Midbrain (tissue), 1 donor: ENCODE data around the gene CBLL1.

Experiments
- DNase-seq: peaks from one replicate; lab custom pipeline; 2025; lab: John Stamatoyannopoulos, UW

CBLL1 gene, protein sequence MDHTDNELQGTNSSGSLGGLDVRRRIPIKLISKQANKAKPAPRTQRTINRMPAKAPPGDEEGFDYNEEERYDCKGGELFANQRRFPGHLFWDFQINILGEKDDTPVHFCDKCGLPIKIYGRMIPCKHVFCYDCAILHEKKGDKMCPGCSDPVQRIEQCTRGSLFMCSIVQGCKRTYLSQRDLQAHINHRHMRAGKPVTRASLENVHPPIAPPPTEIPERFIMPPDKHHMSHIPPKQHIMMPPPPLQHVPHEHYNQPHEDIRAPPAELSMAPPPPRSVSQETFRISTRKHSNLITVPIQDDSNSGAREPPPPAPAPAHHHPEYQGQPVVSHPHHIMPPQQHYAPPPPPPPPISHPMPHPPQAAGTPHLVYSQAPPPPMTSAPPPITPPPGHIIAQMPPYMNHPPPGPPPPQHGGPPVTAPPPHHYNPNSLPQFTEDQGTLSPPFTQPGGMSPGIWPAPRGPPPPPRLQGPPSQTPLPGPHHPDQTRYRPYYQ

DNA sequence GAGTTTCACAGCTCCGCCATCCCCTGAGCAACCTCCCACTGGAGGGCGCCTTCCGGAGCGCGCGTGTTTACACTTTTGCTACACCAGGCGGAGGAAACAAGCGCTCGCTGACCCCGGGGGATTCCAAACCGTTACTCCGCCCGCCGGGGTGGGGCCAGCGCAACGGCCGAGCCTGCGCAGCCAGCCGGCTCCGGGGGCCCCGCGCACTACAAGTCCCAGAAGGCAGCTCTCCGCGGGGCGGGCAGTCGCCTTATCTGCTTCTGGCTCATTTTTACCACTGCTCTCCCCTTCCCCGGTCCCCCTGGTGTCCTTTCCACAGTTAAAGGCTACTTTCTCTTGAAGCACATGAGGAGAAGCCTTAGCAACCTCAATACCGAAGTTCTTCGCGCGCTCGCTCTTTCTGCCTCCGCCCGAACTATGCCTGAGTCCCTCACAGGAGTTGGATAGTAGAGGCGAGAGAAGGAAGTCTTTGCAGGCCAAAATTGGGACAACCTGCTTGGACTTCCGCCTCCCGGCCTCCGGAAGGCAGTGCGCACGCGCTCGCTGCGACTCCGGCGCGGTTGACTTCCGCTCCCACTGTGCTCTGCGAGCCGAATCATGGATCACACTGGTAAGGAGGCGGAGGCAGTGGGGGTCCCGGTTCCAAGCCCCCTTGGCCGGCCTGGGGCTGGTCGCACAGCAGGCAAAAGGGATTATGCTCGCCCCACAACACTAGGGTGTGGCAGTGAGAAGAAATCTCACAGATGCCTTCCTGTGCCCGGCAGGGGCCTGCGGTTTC is at the start of gene CBLL1:
Gene CBLL1, plus strand, starts transcription at position 576 of the 778 bp plus-strand sequence. Its CDS starts 22 bp downstream, at position 598.
- peak; percentile 96 for DNase-seq

DNA sequence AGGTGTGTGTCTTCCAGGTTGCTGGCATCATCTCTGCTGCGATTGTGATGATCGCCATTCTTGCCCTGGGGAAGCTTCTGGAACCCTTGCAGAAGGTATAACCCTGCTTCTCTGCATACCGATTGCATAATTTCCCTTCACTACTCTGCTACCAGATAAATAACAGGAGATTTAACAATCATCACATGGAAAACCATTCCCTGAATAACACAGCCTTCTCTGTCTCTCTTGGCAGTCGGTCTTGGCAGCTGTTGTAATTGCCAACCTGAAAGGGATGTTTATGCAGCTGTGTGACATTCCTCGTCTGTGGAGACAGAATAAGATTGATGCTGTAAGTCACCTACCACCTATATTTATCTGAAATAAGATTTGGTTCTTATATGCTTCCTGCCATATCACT is 49.6 kb upstream of the CBLL1 start:
- peak; percentile 28 for DNase-seq

DNA sequence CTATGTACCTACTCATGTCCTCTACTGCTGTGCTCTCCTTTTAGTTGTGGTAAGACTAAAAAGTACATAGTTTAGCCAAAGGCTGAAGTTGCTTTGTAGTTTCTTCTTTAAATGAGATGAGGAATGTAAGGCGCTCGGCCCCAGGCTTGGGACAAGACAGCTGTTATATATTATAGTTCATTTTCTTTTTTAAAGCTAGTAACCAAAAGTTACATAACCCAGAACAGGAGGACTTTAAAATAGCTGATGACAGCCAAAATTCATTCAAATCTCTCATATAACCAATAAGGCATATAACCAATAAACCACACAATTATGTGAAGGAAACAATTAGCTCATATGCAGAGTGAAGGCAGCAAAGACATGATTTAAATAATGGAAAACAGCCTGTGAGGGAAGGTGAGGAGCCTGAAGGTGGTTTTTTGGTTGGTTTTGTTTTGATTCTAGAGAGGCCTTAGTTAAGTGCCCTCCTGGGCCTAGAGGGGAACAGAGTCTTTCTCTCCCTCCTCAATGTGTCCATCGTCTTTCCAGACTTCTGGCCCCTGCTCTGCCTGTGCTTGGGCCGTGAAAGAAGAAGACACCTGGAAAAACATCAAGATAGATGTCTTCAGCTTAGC is 47.5 kb upstream of the CBLL1 start:
- DNase-seq = no peak

DNA sequence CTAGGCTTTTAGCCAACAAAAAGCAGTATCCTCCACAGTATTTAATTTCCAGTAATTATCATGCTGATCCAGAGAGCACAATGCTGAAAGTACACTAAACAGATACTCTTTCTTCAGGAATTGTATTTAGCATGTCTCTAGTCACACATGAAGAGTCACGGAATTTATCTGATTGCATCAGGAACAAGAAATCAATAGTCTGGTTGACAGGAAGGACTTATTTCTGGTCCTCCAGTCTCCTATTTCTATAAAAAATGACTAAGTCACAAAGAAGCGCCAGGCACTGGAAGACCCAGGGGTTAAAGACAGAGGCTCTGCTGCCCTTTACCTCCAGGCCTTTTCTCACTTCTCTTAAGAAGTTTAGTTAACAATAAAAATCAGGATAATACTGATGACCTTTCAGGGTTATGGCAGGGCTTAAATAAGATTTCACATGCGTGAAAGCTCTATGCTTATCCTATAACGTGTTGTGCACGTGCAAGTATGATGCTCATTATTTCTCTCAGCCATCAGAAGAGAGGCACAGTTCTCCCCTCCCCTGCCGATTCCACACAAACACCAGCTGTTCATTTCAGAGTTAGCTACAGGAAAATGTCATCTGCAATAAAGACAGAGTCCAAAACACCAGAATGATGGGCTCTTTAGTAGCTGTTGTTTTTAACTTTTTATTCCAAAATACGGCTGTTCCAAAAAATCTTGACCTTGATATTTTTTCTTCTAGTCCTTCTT is 46.5 kb upstream of the CBLL1 start:
- no peak for DNase-seq

DNA sequence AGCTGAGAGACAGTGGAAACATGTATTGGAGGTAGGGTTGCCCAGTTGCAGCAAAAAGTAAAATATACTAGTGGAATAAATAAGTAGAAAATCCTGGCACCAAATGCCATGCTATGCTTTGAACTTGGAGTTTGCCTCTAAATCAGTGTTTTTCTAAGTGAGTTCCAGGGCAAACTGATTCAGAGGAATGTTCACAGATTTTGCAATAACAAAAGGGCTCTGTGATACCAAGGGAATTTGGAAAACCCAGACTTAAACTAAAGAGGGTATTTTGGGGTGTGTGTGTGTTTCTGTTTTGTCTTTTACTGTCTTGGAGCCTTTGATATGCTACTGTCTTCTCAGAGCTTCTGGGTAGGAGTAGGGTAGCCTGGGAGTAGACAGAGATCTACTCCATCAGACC is 43.4 kb upstream of the CBLL1 start:
- DNase-seq = no peak

DNA sequence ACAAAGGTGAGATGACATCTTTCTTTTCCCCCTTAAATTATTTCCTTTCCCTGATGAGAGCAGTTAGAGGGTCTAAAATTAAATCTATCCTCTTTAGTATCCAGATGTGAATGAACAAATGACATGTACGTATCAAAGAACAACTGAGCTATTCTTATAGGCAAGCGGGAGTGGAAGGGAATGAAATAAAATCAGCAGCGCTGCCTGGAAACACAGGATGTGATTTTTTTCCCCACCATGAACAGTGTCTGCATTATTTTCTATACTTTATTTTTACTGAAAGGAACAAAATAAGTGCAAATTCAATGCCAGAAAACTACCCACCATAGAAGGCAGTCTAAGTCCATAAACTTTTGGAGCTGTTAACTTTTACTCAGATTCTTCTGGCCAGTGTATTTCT is 42.8 kb upstream of the CBLL1 start:
- DNase-seq = no peak

DNA sequence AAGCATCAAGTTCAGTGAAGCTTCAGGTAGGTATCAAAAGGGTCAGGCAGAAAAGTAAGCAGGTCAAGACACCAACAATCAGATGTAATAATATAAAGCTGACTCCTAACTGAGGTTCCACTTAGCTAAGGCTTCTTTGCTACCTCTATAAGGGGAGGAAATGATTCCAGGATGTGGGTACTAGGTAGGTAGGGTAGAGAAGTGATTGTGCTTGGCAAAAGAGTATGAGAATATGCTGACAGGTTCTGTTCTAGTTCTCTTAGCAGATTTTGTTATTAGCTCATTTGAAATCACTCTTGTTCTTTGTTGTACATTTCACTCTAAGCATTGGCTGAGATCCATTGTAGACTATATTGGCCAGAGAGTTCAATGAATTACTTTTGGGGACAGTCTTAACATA is 40.7 kb upstream of the CBLL1 start:
- DNase-seq = no peak

DNA sequence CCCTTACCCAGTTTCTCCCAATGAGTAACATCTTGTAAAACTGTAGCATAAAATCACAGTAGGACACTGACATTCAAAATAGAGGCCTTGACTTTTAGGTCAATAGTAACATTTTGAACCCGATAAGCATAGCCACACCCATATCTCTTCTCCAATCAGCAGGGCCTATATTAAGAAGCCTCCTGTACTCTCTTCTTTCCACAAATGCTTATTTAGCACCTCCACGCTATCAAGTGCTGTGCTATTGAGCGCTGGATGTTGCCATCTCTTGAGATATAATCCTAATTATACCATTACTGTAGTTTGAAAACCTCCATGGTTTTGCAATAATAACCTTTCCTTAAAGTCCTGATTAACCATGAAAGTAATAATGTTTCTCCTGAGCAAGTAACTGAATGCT is 40.1 kb upstream of the CBLL1 start:
- DNase-seq = no peak

DNA sequence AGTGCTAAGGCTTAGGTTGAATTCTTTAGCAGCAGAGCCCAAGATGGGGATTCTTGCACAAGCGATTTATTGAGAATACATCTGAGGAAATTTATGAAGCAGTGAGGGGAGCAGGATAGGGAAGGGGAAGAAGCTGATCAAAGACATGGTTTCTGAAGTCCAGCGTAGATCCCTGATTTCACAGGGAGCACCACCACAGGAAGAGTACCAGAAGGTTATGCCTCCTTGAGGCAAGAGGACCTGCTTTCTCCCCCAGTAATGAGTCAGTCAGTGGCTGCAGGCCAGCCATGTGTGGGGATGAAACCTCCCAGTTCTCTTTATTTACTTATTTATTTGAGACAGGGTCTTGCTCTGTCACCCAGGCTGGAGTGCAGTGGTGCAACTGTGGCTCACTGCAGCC is 35.0 kb upstream of the CBLL1 start:
- no peak for DNase-seq

DNA sequence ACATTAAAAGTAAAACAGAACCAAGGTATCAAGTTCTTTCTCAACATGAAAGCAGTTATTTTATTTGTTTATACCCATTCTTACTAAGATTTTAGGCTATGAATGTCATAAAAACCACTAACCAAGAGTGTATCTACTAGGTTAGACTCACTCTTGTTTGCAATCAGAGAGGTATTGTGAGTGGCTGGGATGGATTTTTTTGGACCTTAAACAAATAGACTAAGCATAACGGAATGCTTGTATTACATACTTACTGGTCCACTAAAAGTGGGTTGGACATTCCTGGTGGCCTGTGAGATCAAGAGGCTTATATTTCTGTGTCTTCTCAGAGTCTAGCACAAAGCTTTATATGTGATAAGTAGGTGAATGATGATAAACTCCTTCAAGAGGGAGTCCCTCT is 32.6 kb upstream of the CBLL1 start:
- no peak for DNase-seq

DNA sequence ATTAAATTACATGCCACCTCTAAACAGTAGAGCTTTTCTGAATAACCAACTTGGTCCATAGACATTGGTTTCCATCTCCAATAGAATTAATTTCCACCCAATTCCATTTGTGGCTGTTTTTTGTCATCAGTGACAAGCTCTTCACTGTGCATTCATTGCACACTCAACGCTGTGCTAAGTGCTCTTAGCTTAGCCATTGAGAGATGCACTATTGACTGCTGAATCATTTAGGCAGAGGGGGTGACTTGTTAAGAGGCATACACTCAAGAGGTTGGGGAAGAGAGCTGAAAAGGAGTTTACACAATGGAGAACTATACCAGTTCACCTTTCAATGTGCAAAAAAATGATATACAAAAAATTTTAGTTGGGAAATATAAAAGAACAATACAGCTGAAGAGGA is 31.9 kb upstream of the CBLL1 start:
- DNase-seq = no peak

DNA sequence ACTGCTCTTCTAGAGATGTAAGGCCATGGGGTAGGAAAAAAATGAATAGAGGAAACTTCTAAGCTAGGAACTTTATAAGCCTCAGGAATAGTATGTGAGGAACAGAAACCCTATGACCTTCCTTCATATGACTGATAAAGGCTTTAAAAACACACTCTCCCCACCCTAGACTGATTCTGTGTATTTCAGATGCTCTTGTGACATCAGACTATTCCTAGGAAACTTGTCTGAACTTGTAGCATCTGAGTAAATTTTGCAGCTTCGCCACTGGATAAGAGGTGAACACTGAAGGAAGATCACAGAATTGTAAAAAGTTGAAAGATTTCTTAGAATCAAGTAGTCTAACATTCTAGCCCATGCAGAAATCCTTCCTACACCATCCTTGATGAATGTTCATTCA is 31.0 kb upstream of the CBLL1 start:
- no peak for DNase-seq

DNA sequence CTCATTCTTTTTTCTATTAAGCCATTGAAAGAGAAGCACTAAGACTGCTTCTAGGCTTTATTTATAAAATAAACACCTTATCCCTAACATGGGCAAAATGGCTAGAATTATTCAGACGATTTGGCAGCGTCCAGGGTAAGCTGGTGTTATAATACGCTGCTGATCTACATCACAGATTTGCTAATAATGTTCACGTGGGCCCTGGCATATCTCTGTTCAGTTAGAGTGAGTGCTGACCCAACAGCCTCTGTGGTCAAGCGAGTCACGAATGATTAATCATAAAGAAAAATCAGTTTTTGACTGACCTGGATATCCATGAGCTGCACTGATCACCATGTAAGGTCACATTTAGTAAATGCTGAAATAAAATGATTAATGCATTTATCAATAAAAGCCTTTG is 28.4 kb upstream of the CBLL1 start:
- DNase-seq = no peak

DNA sequence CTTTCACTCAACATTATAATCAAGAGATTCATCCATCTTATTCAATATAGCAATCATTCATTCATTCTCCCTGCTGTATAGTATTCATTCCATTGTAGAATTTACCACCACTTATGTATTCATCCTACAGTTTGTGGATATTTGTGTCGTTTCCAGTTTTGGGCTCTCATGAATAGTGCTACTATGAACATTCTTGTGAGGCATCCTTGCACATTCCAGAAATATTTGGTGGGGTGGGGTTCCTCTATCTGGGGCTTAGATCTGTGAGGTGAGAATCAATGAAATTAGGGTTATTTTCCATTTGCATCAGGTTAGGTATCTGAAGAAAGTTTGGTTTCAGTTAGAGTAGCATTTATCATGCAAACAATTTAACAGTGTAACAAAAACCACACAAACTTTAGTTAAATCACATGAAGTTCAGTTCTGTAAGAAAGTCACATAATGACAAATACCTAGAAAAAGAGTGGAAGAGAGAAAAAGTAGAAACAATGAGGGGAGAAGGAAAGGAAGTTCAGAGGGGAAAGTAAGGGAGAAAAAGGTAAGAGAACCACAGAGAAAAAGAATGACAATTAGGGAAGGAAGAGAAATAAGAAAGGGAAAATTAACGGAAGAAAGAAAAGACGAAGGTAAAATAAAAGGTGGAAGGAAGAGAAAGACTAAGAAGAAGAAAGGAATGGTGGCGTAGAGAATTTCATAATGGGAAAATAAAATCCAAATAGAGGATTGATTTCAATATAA is 25.3 kb upstream of the CBLL1 start:
- no peak for DNase-seq

DNA sequence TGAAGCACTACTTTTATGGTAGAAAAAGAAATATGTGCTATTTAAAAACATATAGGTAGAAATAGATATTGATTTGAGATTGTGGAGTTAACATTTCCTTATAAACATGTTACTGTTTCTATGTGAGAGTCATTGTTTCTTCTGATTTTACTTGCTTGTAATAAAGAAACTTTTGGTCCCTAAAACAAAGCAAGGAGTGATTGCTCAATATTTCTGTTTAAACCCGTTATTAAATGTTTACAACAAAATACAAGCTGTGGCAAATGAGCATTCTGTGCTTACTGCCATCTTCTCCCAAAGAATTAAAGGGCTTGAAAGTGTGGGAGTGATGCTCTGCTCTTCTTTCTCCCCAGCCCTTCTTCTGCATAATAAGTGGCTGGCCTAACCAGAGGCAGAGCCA is 22.7 kb upstream of the CBLL1 start:
- no peak for DNase-seq

DNA sequence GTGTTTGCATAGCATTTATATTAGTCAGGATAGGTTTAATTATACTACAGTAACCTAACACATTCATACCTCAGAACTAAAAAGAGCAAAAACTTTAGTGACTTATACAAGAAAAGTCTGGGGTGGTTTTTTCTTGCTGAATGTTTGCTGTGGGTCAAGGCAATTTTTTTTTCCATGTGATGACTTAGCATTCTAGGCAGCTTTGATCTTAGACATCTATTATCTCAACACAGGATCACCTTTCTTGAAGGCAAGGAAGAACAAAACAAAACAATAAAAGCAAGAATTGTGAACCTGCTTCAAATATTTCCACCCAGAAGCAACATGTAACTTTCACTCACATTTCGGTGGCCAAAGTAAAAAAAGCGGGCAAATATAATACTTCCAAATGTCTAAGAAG is 20.7 kb upstream of the CBLL1 start:
- DNase-seq = no peak

DNA sequence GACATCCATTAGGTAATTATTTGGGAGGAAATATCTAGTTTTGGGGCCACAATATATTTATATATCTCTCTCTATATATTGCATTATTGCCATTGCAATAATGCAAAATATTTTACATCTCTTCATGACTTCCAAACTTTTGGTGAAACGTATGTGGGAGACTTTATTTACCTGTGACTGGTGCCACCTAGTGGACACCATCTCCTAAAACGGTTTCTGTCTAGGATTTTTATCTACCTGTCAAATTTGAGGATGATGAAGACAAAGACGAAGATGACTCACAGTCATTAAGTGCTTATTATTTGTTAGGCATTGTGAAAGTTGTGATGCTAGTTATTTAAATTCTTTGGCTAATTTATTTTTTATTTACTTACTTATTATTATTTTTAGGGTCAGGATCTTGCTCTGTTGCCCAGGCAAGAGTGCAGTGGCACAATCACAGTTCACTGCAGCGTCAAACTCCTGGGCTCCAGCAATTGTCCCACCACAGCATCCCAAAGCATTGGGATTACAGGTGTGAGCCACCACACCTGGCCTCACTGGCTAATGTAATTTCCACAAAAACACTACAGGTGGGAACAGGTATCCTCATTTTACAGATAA is 18.7 kb upstream of the CBLL1 start:
- peak; percentile 57 for DNase-seq

DNA sequence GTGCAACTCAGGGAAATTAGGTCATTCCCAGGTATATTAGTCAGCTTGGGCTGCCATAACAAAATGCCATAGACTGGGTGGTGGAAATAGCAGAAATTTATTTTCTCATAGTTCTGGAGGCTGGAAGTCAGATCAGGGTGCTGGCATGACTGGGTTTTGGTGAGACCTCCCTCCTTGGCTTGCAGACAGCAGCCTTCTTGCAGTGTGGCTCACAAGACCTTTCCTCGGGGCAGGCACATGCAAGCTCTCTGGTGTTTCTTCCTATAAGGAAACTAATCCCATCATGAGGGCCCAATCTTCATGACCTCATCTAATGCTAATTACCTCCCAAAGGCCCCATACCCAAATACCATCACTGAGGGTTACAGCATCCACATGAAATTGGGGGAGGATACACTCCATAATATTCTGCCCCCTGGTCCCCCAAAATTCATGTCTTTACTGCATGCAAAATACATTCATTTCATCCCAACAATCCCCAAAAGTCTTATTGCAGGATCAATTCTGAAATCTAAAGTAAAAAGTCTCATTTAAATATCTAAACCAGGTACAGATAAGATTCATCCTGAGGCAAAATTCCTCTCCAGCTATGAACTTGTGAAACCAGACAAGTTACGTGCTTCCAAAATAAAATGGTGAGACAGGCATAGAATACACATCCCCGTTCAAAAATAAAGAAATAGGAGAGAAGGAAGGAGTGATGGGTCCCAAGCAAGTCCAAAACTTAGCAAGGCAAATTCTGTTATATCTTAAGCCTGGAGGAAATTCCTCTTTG is 17.4 kb upstream of the CBLL1 start:
- DNase-seq = no peak

DNA sequence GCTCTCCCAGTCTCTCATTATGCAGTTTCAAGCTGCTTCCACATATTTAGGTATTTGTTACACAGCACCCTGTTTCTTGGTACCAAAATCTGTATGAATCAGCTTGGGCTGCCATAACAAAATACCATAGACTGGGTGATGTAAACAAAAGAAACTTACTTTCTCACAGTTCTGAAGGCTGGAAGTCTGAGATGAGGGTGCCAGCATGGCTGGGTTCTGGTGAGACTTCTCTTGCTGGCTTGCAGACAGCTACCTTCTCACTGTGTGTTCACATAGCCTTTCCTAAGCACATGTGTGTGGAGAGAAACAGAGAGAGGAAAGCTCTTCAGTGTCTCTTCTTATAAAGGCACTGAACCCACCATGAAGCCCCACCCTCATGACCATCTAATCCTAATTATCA is 15.7 kb upstream of the CBLL1 start:
- no peak for DNase-seq
